ENCODE data around the gene AKT3.

- TF ChIP-seq CTCF (IDR thresholded peaks at IDR 0.05; ENCODE audit: poor library complexity) (no peak), EZH2 (IDR thresholded peaks at IDR 0.05; ENCODE audit: borderline replicate concordance) (no peak)
Measured at GRCh38 chr1:243713470-243714186, 136.4 kb downstream of the AKT3 start.
